Kidney epithelial cell (primary cell): Measurements from ENCODE around the gene LRRC3B. TPM values are rescaled to one million over a fixed set of nuclear protein-coding genes. Genes with fewer than 3 reads are reported as not detected.

Experiments
- DNase-seq: peaks from one replicate; pipeline ENCODE4 v3.0.0-alpha.2; 2010; ENCODE audit warnings: low read depth
- H3K27me3 ChIP-seq: 2 replicates; pipeline ENCODE4 v1.6.0; 2011; ENCODE audit warnings: low read length; ENCODE audit not compliant: control insufficient read depth, insufficient read depth
- H3K36me3 ChIP-seq: 2 replicates; pipeline ENCODE4 v1.5.1; 2011; ENCODE audit warnings: low read length; ENCODE audit not compliant: control insufficient read depth, insufficient read depth
- H3K4me3 ChIP-seq: 2 replicates; pipeline ENCODE4 v1.5.1; 2011; ENCODE audit warnings: low read depth, mild to moderate bottlenecking, control low read depth, low read length
- total RNA-seq: library from RNA; depleted of rRNA; stranded (reverse); fragments of >200 nt; gene quantifications from 2 replicates; pipeline ENCODE4 v1.2.3, GENCODE V29; 2015
- TF ChIP-seq, protein P1 (sequence below): IDR thresholded peaks from 2 replicates; pipeline ENCODE4 v1.5.1; 2011; ENCODE audit warnings: mild to moderate bottlenecking, moderate library complexity, low read length, control low read depth, inconsistent platforms; ENCODE audit not compliant: insufficient read depth, poor library complexity, severe bottlenecking

Gene LRRC3B
- total RNA-seq, 1 donor from 2014 or later = not detected

DNA sequence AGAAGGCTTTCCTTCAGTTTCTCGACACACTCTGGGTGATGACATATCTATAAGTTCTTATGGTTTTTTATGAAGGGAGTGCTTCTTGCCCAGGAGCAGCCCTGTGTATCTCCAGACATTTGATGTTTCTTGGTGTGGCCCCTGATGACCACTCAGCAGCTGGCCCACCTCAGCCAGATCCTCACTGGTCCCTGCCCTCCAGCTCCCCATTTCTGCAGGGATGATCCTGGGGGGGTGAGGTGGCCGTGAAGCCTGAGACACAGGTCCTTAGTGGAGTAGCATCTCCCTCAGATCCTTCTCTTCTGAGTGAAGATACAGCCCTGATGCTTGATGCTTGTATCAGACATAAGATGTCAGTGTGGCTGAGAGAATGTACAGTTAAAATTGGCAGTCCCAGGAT is 127.7 kb downstream of the LRRC3B start:
- TF ChIP-seq, protein P1, sequence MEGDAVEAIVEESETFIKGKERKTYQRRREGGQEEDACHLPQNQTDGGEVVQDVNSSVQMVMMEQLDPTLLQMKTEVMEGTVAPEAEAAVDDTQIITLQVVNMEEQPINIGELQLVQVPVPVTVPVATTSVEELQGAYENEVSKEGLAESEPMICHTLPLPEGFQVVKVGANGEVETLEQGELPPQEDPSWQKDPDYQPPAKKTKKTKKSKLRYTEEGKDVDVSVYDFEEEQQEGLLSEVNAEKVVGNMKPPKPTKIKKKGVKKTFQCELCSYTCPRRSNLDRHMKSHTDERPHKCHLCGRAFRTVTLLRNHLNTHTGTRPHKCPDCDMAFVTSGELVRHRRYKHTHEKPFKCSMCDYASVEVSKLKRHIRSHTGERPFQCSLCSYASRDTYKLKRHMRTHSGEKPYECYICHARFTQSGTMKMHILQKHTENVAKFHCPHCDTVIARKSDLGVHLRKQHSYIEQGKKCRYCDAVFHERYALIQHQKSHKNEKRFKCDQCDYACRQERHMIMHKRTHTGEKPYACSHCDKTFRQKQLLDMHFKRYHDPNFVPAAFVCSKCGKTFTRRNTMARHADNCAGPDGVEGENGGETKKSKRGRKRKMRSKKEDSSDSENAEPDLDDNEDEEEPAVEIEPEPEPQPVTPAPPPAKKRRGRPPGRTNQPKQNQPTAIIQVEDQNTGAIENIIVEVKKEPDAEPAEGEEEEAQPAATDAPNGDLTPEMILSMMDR = no peak
- H3K36me3 ChIP-seq = no peaks in the 10 kb centered on the region
- no peaks in the 10 kb centered on the region for H3K27me3 ChIP-seq
- DNase-seq = no peak
- H3K4me3 ChIP-seq = no peak overlapping the region

DNA sequence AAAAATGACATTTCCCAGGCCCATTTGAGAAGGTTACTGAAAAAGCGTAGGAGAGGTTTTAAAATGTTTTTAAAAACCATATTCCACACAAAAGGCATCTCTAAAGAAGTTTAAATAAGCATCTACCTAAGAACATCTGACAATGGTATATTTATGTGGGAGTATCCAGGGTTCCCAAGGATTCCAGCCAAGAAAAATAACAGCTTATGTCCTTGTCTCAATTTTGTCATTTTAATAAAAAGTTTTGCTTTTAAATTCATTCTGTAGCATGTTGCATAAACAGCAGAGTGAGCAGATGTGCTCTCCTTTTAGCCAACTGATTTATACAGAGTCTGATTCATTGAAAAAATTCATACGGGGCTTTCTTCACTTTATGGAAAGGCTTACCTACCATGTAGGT is 129.9 kb downstream of the LRRC3B start:
- TF ChIP-seq, protein P1 = no peak
- DNase-seq = no peak

DNA sequence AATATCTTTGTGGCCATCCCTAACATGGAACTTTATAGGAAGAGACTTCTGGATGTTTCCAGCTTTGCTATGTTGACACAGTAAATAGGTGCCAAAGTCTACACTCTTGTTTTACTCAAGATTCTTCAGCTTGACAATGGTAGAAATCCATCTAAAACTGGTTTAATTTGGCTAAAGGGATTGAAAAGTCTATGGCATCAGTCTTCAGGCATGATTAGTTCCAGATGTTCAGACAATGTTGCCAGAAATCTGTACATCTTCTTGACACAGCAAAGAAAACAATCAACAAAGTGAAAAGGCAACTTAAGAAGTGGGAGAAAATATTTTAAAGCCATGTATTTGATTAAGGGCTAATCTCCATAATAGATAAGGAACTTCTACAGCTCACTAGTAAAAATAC is 130.5 kb downstream of the LRRC3B start:
- Histone ChIP-seq H3K4me3 (no peak overlapping the region), H3K27me3 (no peaks in the 10 kb centered on the region), H3K36me3 (no peaks in the 10 kb centered on the region)
- no peak for DNase-seq
- TF ChIP-seq, protein P1 = no peak

More for the DNA sequence above, 129.9 kb downstream of the LRRC3B start:
- H3K36me3 ChIP-seq = no peaks in the 10 kb centered on the region
- no peaks in the 10 kb centered on the region for H3K27me3 ChIP-seq
- no peak overlapping the region for H3K4me3 ChIP-seq

DNA sequence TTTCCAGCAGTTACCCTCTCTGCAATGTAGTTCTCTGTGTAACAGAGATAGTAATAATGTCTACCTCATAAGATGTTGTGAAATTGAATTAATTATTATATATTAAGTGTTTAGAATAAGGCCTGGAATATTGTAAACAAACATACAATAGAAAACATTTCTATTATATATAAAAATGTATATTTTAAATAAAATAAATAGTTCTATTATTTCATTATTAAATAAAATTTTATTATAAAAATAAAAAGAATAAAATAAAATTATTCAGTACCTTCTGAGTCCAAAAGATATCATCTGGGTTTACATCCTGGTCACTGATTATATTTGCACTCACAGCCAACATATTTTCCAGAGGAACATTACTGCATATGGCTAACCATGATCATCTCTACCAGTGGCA is 135.4 kb downstream of the LRRC3B start:
- Histone ChIP-seq H3K36me3 (no peaks in the 10 kb centered on the region), H3K27me3 (no peaks in the 10 kb centered on the region), H3K4me3 (no peak overlapping the region)
- TF ChIP-seq, protein P1 = no peak
- DNase-seq = no peak
